ENCODE data around the gene ZNF275.

DNA sequence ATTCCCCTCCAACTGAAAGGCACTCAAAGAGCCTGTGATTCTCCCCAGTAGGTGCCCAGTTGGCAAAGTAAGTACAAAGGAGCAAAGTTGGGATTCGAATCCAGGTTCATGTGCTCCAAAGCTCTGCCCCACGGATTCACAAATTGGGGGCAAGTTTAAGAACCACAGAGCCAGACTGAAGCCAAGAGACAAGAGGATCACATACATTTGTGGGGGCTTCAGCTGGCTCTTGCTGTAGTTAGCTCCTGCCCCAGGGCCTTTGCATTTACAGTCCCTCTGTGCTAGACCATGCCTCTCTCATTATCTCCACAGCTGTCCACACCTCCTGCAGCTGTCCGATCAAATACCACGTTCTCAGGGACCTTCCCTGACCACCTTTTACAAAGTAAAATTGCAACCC lies 31.2 kb upstream of the ZNF275 start:
- TF ChIP-seq, protein P1, sequence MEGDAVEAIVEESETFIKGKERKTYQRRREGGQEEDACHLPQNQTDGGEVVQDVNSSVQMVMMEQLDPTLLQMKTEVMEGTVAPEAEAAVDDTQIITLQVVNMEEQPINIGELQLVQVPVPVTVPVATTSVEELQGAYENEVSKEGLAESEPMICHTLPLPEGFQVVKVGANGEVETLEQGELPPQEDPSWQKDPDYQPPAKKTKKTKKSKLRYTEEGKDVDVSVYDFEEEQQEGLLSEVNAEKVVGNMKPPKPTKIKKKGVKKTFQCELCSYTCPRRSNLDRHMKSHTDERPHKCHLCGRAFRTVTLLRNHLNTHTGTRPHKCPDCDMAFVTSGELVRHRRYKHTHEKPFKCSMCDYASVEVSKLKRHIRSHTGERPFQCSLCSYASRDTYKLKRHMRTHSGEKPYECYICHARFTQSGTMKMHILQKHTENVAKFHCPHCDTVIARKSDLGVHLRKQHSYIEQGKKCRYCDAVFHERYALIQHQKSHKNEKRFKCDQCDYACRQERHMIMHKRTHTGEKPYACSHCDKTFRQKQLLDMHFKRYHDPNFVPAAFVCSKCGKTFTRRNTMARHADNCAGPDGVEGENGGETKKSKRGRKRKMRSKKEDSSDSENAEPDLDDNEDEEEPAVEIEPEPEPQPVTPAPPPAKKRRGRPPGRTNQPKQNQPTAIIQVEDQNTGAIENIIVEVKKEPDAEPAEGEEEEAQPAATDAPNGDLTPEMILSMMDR (IDR thresholded peaks at IDR 0.05; ENCODE audit: low read depth, low read length, poor library complexity, severe bottlenecking) = no peak
- no peak for TF ChIP-seq EZH2phosphoT487 (IDR thresholded peaks at IDR 0.05; ENCODE audit: borderline replicate concordance, low read length)
